ENCODE data around the gene SGMS1. TPM values are rescaled to one million over a fixed set of nuclear protein-coding genes. Genes with fewer than 3 reads are reported as not detected.

The SGMS1 gene
- polyA plus RNA-seq, 1 donor from 2014 or later: 8.0 TPM

- Histone ChIP-seq H4K20me1 (ENCODE audit: insufficient read depth) (no peaks in the 10 kb centered on the region), H3F3A (ENCODE audit: insufficient read depth, low read length, poor library complexity, severe bottlenecking) (no peaks in the 10 kb centered on the region), H3K4me2 (ENCODE audit: low read length) (no peak overlapping the region), H3K79me2 (replicated peaks; ENCODE audit: insufficient read depth, low read length) (no peaks in the 10 kb centered on the region), H3K9ac (ENCODE audit: low read length) (no peak overlapping the region), H3K27me3 (ENCODE audit: insufficient read depth, low read depth, low read length) (no peaks in the 10 kb centered on the region), H3K36me3 (ENCODE audit: insufficient read depth, low read length) (no peaks in the 10 kb centered on the region), H3K27ac (ENCODE audit: low read length) (no peak overlapping the region), H2AFZ (ENCODE audit: low read depth, low read length) (no peak overlapping the region), H3K9me3 (ENCODE audit: low read length) (no peaks in the 10 kb centered on the region), H3K4me3 (ENCODE audit: low read length) (no peak overlapping the region), H3K9me2 (ENCODE audit: insufficient read depth, low read length) (no peaks in the 10 kb centered on the region)
- TF ChIP-seq SMC3 (conservative IDR thresholded peaks at IDR 0.05; ENCODE audit: poor library complexity): no peak
Observed at GRCh38 chr10:50395851-50396250, 227.9 kb downstream of the SGMS1 start.

- H4K20me1 ChIP-seq (ENCODE audit: insufficient read depth): no peaks in the 10 kb centered on the region
- no peaks in the 10 kb centered on the region for H3K27me3 ChIP-seq (ENCODE audit: insufficient read depth, low read depth, low read length)
- no peak overlapping the region for H3K9ac ChIP-seq (ENCODE audit: low read length)
- no peaks in the 10 kb centered on the region for H3F3A ChIP-seq (ENCODE audit: insufficient read depth, low read length, poor library complexity, severe bottlenecking)
- H3K9me3 ChIP-seq (ENCODE audit: low read length): no peaks in the 10 kb centered on the region
- H3K79me2 ChIP-seq (replicated peaks; ENCODE audit: insufficient read depth, low read length): no peaks in the 10 kb centered on the region
- no peak for TF ChIP-seq SMC3 (conservative IDR thresholded peaks at IDR 0.05; ENCODE audit: poor library complexity)
- TF ChIP-seq, protein P1, sequence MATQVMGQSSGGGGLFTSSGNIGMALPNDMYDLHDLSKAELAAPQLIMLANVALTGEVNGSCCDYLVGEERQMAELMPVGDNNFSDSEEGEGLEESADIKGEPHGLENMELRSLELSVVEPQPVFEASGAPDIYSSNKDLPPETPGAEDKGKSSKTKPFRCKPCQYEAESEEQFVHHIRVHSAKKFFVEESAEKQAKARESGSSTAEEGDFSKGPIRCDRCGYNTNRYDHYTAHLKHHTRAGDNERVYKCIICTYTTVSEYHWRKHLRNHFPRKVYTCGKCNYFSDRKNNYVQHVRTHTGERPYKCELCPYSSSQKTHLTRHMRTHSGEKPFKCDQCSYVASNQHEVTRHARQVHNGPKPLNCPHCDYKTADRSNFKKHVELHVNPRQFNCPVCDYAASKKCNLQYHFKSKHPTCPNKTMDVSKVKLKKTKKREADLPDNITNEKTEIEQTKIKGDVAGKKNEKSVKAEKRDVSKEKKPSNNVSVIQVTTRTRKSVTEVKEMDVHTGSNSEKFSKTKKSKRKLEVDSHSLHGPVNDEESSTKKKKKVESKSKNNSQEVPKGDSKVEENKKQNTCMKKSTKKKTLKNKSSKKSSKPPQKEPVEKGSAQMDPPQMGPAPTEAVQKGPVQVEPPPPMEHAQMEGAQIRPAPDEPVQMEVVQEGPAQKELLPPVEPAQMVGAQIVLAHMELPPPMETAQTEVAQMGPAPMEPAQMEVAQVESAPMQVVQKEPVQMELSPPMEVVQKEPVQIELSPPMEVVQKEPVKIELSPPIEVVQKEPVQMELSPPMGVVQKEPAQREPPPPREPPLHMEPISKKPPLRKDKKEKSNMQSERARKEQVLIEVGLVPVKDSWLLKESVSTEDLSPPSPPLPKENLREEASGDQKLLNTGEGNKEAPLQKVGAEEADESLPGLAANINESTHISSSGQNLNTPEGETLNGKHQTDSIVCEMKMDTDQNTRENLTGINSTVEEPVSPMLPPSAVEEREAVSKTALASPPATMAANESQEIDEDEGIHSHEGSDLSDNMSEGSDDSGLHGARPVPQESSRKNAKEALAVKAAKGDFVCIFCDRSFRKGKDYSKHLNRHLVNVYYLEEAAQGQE (IDR thresholded peaks at IDR 0.05; ENCODE audit: borderline replicate concordance): no peak
- TF ChIP-seq RAD21 (conservative IDR thresholded peaks at IDR 0.05): no peak
- no peak for TF ChIP-seq EZH2 (IDR thresholded peaks at IDR 0.05; ENCODE audit: borderline replicate concordance, insufficient read depth, low read length, poor library complexity, severe bottlenecking)
- TF ChIP-seq CTCF (IDR thresholded peaks at IDR 0.05; ENCODE audit: poor library complexity, severe bottlenecking): no peak
- TF ChIP-seq MXI1 (conservative IDR thresholded peaks at IDR 0.05; ENCODE audit: poor library complexity, severe bottlenecking): no peak
- no peak for TF ChIP-seq TAF1 (IDR thresholded peaks at IDR 0.05; ENCODE audit: low read depth)
- TF ChIP-seq EP300 (conservative IDR thresholded peaks at IDR 0.05; ENCODE audit: poor library complexity, severe bottlenecking): no peak
- TF ChIP-seq POLR2AphosphoS5 (IDR thresholded peaks at IDR 0.05): no peak
- H3K9me2 ChIP-seq (ENCODE audit: insufficient read depth, low read length): no peaks in the 10 kb centered on the region
- H3K27ac ChIP-seq (ENCODE audit: low read length): no peak overlapping the region
- H2AFZ ChIP-seq (ENCODE audit: low read depth, low read length): no peak overlapping the region
- no peaks in the 10 kb centered on the region for H3K36me3 ChIP-seq (ENCODE audit: insufficient read depth, low read length)
- H3K4me3 ChIP-seq (ENCODE audit: low read length): no peak overlapping the region
- H3K4me2 ChIP-seq (ENCODE audit: low read length): no peak overlapping the region
Observed at GRCh38 chr10:50395271-50395670, 228.5 kb downstream of the SGMS1 start.

DNA sequence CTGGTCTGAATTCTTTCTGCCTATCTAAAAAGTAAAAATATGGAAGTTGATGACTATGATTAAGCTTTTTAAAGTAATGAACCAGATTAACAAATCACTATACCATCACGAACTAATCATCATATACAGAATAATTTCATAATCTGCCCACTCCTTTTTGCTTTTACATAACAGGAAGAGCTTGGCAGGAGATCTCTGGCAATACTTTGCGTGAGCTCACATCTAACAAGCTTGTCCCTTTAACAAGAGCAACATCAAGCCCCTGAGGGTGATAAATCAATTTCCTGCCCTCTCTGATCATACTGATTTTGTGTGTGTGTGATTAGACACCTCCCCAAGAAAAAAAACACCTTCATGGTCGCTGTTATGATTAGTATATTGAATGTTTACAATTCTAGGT, 228.9 kb downstream of the SGMS1 start:
- Histone ChIP-seq H4K20me1 (ENCODE audit: insufficient read depth) (no peaks in the 10 kb centered on the region), H2AFZ (ENCODE audit: low read depth, low read length) (no peak overlapping the region), H3F3A (ENCODE audit: insufficient read depth, low read length, poor library complexity, severe bottlenecking) (no peaks in the 10 kb centered on the region), H3K36me3 (ENCODE audit: insufficient read depth, low read length) (no peaks in the 10 kb centered on the region), H3K27ac (ENCODE audit: low read length) (no peak overlapping the region), H3K4me2 (ENCODE audit: low read length) (no peak overlapping the region), H3K9ac (ENCODE audit: low read length) (no peak overlapping the region), H3K9me2 (ENCODE audit: insufficient read depth, low read length) (no peaks in the 10 kb centered on the region), H3K79me2 (replicated peaks; ENCODE audit: insufficient read depth, low read length) (no peaks in the 10 kb centered on the region), H3K4me3 (ENCODE audit: low read length) (no peak overlapping the region), H3K27me3 (ENCODE audit: insufficient read depth, low read depth, low read length) (no peaks in the 10 kb centered on the region), H3K9me3 (ENCODE audit: low read length) (no peaks in the 10 kb centered on the region)
- TF ChIP-seq SMC3 (conservative IDR thresholded peaks at IDR 0.05; ENCODE audit: poor library complexity): no peak
- no peak for TF ChIP-seq CTCF (IDR thresholded peaks at IDR 0.05; ENCODE audit: poor library complexity, severe bottlenecking)
- TF ChIP-seq POLR2AphosphoS5 (IDR thresholded peaks at IDR 0.05): no peak
- TF ChIP-seq MXI1 (conservative IDR thresholded peaks at IDR 0.05; ENCODE audit: poor library complexity, severe bottlenecking): no peak
- TF ChIP-seq, protein P1 (IDR thresholded peaks at IDR 0.05; ENCODE audit: borderline replicate concordance): no peak
- no peak for TF ChIP-seq TAF1 (IDR thresholded peaks at IDR 0.05; ENCODE audit: low read depth)
- TF ChIP-seq EP300 (conservative IDR thresholded peaks at IDR 0.05; ENCODE audit: poor library complexity, severe bottlenecking): no peak
- no peak for TF ChIP-seq RAD21 (conservative IDR thresholded peaks at IDR 0.05)
- TF ChIP-seq EZH2 (IDR thresholded peaks at IDR 0.05; ENCODE audit: borderline replicate concordance, insufficient read depth, low read length, poor library complexity, severe bottlenecking): no peak

Measured in neural cell (in vitro differentiated cells).